SU-DHL-6 (cell line): Measurements from ENCODE around the gene FSIP1.

Source experiments
- EZH2phosphoT487 ChIP-seq: fragments of 200-600 bp; sonication (generic), shearing (Covaris generic); conservative IDR thresholded peaks from 2 replicates; pipeline ENCODE4 v1.6.1; 2018; ENCODE audit warnings: mild to moderate bottlenecking, antibody characterized with exemption, low read length, moderate library complexity, mixed read lengths
- TF ChIP-seq, protein P1 (sequence below): fragments of 200-600 bp; sonication (generic); IDR thresholded peaks from one replicate; pipeline ENCODE4 v1.5.1; 2017; ENCODE audit warnings: antibody characterized with exemption, mild to moderate bottlenecking, low read length, moderate library complexity; ENCODE audit not compliant: insufficient read depth, poor library complexity, severe bottlenecking

DNA sequence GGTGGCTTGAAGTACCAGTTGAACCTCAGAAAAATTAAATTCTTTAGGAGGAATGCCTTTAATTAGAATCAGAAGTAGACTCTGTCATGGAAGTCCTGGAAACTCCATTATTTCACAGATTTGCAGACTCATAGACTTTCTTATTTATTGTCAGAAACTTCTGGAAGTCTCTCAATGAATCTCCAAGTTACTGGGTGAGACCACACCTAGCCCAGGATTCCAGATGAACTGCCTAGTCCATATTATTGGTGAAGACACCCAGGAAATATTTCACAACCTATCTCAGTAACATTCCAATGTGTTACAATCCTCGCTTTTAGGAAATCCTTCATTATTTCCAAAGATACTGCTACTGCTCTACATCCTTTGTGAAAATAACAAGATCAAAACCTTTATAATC is 208.2 kb downstream of the FSIP1 start:
- TF ChIP-seq, protein P1, sequence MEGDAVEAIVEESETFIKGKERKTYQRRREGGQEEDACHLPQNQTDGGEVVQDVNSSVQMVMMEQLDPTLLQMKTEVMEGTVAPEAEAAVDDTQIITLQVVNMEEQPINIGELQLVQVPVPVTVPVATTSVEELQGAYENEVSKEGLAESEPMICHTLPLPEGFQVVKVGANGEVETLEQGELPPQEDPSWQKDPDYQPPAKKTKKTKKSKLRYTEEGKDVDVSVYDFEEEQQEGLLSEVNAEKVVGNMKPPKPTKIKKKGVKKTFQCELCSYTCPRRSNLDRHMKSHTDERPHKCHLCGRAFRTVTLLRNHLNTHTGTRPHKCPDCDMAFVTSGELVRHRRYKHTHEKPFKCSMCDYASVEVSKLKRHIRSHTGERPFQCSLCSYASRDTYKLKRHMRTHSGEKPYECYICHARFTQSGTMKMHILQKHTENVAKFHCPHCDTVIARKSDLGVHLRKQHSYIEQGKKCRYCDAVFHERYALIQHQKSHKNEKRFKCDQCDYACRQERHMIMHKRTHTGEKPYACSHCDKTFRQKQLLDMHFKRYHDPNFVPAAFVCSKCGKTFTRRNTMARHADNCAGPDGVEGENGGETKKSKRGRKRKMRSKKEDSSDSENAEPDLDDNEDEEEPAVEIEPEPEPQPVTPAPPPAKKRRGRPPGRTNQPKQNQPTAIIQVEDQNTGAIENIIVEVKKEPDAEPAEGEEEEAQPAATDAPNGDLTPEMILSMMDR, result no peak
- TF ChIP-seq EZH2phosphoT487, result no peak
